Hematopoietic multipotent progenitor cell treated with erythropoietin and hydrocortisone succinate and interleukin-3 and kit ligand, for 15 days (in vitro differentiated cells): ENCODE data around the gene HCN4.

Source experiments
- DNase-seq: peaks from one replicate; pipeline ENCODE4 v3.0.0-alpha.2; 2015; ENCODE audit warnings: low spot score

Gene HCN4

GRCh38 chr15:73378089-73378488 is 9.3 kb upstream of the HCN4 start:
- DNase-seq = no peak

DNA sequence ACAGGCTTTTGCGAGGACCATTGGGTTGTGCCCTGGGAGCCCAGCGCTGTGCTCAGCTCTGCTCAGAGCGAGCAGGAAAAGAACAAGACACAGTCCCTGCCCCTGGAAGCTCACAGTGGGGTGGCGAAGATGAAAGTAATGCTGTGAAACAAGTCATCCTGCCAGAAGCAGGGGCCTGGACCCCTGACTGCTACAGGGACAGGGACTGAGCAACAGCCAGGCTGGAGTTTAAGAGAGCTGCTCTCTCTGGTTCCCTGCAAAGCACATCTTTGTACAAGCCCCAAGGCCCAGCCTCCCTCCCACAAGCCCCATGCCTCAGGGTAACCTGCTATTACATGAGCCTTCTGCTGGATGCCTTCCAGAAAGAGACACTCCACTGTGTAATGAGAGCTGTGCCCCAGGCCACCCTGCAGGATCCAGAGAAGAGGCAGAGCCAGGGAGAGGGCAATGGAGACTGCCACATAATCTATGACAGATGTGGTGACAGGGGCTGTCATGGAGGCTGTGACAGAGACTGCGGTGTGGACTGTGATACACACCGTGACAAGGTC is 7.1 kb upstream of the HCN4 start:
- DNase-seq = no peak

GRCh38 chr15:73375012-73375411 is 6.3 kb upstream of the HCN4 start:
- DNase-seq = no peak

DNA sequence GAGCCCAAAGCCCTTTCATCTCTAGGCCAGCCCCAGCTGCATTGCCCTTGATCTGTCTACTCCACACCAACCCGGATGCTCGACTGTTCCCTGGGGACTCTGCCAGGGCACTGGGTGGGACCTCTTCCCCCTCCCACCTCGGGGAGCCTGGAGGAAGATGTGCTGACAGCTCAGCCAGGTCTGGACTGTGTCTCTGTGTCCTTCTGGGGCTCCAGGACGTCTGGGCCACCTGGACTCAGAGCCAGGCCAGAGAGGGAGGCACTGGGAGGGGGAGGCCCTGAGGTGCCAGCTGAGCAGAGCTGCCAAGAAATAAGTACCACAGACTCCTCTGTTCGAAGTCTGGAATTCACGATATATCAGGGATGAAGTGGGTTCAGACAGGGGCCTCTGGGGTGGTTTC is 5.8 kb upstream of the HCN4 start:
- DNase-seq = no peak

GRCh38 chr15:73373221-73373620 is 4.5 kb upstream of the HCN4 start:
- no peak for DNase-seq

DNA sequence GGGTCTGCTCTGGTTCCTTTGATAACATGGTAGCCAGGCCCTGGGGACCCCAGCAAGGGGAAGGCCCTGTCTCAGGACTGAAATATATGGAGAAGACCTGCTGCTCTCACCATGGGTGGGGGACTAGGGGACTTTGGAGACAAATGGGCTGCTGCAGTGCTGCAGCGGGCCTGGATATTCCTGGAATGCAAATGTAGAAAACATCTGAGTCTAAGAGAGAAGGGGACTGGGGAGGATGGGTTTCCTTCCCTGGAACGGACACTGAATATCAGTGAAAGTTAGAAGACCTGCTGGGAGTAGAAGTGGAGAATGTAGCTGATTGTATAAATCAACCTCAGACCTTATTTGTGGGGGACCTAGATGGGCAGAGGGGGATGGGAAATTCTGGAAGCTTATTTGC is 3.1 kb upstream of the HCN4 start:
- DNase-seq = no peak

DNA sequence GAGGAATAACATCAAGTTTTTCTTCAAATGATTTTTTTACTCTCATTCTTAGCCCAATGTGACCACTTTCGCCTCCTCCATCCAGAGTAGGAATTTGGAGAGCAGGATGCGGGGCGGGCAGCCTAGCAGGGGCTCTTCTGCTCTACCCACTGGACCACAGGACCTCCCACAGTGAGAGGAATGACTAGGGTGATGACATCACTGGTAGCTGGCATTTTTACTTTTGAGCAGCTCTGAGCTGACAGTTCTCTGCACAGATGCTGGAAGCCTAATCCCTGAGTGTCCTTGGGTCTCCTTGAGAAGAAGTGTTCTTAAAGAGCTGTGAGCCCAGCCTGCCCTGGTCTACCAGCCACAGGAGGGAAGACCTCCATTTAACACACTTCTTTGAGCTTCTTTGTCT is 1.4 kb upstream of the HCN4 start:
- DNase-seq = no peak

DNA sequence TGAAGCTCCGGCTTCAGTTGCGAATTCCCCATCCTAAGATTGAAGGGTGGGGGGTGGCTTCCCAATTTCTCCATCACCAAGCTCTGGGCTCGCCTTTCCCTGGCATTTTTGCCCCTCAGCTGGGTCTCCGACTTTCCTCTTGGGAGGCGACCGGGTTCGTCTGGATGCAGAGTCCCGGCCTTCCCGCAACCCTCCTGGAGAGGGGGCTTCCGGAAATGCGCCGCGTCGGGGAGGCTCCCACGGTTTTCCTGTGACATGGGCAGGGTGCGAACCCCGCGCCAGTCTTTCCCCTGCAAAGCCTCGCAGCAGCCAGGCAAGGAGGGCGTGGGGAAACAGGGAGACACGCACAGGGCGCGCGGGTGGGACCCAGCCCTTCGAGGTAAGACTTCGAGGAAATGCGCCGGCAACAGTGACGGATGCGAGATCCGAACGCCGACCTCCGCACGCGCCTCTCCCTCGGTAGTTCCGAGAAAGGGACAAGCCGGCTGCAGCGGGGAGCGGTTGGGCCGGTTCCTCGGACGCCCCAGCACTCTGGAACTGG is 466 bp upstream of the HCN4 start:
- no peak for DNase-seq

GRCh38 chr15:73367624-73368300 is 996 bp downstream of the HCN4 start:
- no peak for DNase-seq

DNA sequence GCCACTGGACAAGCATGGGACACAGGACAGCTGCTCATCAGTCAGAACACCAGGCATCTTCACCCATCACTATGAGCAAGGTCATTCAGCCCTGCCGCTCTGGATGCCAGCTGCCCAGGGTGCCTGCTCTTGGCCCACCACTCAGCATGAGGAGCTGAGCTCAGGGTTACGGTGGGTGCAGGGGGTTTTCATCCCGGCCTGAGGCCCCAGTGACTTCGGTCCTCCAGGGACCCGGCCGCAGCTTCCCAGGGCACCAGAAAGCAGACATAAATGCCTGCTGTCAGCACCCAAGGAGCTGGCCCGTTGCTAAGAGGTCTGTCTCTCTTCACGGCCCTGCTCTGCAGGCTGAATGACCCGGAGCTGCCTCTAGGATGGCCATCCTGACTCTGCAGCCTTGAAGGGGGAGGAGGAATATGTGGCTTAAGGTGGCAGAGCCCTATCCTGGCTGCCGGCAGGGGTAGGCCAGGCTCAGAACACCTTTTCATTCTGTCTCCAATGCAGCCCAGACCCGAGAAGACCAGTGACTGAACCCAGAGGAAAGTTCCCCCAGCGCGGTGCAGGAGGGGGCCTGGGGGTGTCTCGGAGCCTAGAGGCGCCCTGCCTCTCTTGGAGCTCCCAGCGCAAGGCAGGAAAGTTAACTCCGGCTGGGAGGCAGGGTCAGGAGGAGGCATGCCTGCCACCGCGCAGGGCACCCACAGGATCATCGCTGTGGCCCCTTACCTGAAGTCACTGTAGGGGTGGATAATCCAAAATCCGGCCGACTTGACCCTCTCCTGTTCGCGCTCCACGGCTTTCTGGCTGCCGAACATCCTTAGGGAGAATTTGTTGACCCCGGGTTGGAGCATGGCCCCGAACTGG is 1.8 kb downstream of the HCN4 start:
- no peak for DNase-seq

DNA sequence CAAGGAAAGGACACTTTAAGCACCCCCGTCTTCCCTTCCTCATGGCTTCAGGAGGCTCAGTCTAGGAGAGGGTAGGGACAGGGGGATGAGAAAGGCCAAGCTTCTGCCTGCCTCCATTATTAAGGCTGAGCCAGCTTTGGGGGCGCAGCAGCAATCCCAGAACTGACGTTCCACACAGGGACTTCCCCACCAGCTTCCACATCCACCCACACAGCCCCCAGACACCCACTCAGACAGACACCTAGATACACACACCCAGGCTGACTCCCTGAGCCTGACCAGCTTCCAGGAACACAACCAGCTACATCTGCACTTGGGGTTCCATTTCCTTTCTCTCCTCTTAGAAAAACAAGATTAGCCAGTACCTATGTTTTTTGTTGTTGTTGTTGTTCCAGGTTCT is 4.7 kb downstream of the HCN4 start:
- DNase-seq = no peak

GRCh38 chr15:73362900-73363299 is 5.9 kb downstream of the HCN4 start:
- no peak for DNase-seq

- no peak for DNase-seq
These were observed 7.4 kb downstream of the HCN4 start for GRCh38 chr15:73361337-73361736.

GRCh38 chr15:73359651-73360050 is 9.1 kb downstream of the HCN4 start:
- no peak for DNase-seq

DNA sequence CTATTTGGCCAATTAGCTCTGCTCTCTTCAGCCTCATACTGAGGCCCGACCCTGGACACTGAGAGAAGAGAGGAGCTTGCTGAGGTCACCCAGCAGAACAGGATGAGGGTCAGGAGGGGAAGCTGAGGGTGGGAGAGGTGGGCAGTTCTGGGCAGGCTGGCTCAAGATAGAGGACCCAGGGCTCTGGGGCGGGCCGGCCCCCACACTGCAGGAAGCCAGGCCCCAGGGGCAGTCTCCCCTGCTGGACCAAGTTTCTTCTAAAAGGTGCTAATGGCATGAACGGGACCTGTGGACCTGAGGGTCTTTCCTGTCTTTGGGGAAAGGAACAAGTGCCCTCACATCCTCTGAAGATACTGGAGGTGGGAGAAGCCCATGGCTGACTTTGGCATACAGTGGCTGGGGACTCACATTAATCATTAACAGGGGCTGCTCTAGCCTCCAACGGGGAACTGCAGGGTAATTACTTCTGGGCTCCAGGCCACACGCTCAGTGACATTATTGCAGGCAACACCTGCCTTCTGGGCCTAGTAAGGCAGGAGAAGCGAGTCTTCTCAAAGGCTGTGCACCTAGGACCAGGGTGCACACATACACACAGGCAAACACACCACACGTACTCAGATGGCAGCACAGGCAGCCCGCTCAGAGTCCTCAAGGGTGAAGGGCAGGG is 10.6 kb downstream of the HCN4 start:
- DNase-seq = no peak

- DNase-seq = no peak
These were observed 13.0 kb downstream of the HCN4 start for GRCh38 chr15:73355612-73356265.

DNA sequence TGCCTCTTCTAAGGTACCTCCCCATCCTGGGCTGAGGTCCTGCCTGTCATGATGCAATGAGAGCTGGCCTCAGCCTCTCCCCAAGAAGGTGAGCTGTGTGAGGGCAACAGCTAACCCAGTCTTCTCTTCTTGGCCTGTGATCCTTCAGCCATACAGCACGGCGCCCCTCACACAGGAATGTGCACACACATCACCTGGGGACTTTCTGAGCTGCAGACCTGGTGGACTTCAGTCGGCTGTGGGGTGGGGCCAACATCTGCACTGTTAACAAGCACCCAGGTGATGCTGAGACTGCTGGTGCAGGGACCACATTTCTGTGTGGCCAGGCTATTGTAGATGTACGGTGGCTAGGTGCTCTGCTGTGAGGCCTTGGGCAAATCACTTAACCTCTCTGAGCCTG is 14.5 kb downstream of the HCN4 start:
- no peak for DNase-seq

GRCh38 chr15:73353734-73354133 is 15.0 kb downstream of the HCN4 start:
- no peak for DNase-seq

- no peak for DNase-seq
These were observed 16.7 kb downstream of the HCN4 start for GRCh38 chr15:73352082-73352481.

DNA sequence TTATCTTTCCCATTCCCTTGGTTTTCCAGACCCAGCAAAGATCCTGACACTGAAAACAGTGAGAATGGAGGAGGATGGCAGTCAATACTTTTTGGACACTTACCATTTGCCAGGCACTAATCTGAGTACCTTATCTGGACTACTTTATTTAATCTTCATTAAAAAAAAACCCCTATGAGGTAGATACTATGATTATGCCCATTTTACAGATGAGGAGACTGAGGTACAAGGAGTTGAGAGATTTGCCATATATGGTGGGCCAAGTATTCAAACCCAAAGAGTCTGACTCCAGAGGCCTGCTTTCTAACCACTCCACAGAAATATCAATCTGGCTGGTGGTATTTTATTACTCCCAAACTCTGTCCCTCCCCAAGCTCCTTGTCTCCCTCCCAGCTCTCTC is 19.6 kb downstream of the HCN4 start:
- DNase-seq = no peak

DNA sequence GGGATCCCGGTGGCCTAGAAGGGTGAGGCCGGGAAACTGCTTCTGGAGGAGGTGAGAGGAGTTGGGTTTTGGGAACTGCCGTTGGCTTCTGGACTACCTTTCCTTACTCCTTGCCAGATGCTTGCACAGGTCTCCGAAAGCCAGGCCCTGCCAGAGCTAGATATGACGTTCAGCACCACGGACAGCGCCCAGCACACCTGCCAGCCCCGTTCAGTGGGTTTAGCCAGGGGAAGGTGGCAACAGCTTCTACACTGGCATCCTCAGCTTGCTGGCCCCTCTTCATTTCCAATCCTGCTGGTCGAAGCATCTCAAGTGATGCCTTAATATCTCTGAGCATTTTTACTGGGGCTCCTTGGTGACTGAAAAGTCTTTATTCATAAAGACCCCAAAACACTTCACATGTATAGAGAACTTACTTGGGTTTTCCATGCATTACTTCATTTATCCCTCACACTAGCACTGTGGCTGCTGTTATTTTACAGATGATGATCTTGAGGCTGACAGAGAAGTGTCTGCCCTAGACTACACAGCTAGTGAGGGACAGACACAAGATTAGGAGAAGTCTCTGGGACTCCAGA is 21.9 kb downstream of the HCN4 start:
- DNase-seq = peak; percentile 18

DNA sequence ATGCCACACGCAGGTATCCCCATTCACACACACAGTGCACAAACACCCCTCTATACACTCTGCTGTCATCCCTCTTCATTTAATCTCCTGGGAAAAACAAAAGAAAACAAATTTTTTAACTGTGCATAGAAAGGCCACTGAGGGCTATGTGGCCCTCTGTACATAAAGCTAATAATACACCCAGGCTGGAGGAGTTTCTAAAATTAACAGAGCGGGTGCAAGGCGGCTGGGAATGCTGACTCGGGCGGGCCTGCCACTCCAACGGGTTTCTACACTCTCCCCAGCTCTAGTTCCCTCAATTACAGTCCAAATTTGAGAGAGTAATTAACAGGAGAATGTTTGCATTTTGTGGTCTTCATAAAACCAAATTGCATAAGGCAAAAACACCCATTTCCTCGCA is 23.1 kb downstream of the HCN4 start:
- DNase-seq = no peak
